Measurements from ENCODE around the gene PRR23E. TPM values are rescaled to one million over a fixed set of nuclear protein-coding genes. Genes with fewer than 3 reads are reported as not detected.

The PRR23E gene
- total and polyA plus RNA-seq, 2 donors, result not detected

DNA sequence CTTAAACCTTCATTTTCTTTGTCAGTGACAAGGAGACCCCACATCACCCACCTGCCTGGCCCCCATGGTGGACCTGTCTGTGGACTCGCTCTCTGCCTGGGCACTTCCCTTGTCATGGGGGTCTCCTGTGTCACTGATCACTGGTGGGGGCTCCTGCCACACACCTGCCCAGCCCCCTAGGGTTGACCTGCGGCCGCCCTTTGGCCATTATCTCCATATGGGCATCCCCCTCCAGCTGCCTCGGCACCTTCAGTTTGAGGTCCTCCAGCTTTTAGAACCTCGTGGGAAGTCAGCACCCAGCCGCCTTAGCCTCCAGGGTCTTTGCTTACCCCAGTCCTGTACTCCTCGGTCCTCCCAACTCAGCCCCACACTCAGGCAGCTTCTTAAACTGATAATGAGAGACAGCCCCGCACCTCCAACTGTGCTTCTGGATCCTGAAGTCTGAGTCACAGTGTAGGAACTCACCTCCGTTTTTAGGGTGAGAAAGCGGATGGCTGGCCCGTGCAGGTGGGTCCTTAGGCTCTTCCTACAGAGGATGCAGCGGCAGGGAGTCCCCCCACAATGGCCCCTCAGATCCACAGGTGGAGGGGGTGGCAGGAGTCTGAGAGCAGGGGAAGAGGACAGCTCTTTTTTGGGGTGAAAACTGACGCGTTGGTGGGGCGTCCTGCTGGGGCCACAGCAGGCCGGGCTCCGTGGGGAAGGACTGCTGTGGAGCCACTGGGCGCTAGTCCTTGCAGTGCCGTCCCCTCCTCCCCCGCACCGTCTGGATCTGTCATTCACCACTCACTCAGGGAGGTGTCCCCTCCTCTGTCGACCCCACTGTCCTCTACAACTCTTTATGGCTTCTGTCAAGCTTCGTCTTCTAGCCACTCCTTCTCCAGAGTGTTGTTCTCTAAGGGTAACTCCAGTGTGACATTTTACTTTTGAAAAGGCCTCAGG lies 8.7 kb upstream of the PRR23E start:
- no peak for DNase-seq (ENCODE audit: extremely low spot score)
- 79% methylated on average over 23 of the region's 23 CpGs for WGBS
- Histone ChIP-seq H3K4me3 (ENCODE audit: low read depth, low read length) (no peak overlapping the region), H3K4me1 (ENCODE audit: insufficient read depth) (no peaks in the 10 kb centered on the region), H3K36me3 (ENCODE audit: insufficient read depth) (no peaks in the 10 kb centered on the region), H3K27ac (ENCODE audit: low read depth) (no peak overlapping the region)

GRCh38 chr3:127184870-127185216 lies 8.1 kb upstream of the PRR23E start:
- WGBS, result 75% methylated on average over 4 of the region's 4 CpGs
- no peaks in the 10 kb centered on the region for H3K36me3 ChIP-seq (ENCODE audit: insufficient read depth)
- H3K4me3 ChIP-seq (ENCODE audit: low read depth, low read length), result no peak overlapping the region
- no peak overlapping the region for H3K27ac ChIP-seq (ENCODE audit: low read depth)
- DNase-seq (ENCODE audit: extremely low spot score), result no peak
- H3K4me1 ChIP-seq (ENCODE audit: insufficient read depth), result no peaks in the 10 kb centered on the region

DNA sequence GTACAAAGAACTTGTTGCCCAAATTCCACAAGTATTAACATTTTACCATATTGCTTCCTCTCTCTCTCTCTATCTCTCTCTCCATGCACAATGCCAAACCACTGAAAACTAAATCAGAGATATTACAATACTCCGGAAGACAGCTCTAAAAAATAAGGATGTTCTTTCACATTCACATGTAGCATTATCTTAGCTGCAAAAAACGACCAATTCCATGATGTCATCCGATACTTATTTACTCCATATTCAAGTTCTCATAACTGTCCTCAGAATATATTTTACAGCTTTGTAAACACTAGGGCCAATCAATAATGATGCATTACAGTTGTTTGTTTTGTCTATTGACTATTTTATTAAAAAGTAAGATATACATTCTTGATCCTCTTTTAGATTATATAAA lies 7.7 kb upstream of the PRR23E start:
- no peak for DNase-seq (ENCODE audit: extremely low spot score)
- Histone ChIP-seq H3K36me3 (ENCODE audit: insufficient read depth) (no peaks in the 10 kb centered on the region), H3K4me3 (ENCODE audit: low read depth, low read length) (no peak overlapping the region), H3K27ac (ENCODE audit: low read depth) (no peak overlapping the region), H3K4me1 (ENCODE audit: insufficient read depth) (no peaks in the 10 kb centered on the region)
- 58% methylated on average over 3 of the region's 3 CpGs for WGBS

DNA sequence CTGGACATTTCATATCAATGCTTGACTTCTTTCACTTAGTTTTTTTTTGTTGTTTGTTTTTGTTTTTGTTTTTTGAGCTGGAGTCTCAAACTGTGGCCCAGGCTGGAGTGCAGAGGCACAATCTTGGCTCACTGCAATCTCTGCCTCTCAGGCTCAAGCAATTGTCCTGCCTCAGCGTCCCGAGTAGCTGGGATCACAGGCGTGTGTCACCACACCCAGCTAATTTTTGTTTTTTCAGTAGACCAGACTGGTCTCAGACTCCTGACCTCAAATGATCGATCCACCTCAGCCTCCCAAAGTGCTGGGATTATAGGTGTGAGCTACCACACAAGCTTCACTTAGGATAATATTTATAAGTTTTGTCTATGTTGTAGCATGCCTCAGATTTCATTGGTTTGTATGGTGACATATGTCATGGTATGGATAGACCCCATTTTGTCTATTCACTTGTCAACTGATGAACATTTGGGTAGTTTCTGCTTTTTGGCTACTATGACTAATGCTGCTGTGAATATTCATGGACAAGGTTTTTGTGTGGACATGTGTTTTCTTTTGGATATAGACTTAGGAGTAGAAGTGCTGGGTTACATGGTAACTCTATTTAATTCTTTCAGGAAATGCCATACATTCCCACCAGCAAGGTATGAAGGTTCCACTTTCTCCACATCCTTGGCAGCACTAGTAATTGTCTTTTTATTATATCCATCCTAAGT lies 6.8 kb upstream of the PRR23E start:
- 83% methylated on average over 4 of the region's 4 CpGs for WGBS
- Histone ChIP-seq H3K4me3 (ENCODE audit: low read depth, low read length) (no peak overlapping the region), H3K36me3 (ENCODE audit: insufficient read depth) (no peaks in the 10 kb centered on the region), H3K4me1 (ENCODE audit: insufficient read depth) (no peaks in the 10 kb centered on the region), H3K27ac (ENCODE audit: low read depth) (no peak overlapping the region)
- no peak for DNase-seq (ENCODE audit: extremely low spot score)

DNA sequence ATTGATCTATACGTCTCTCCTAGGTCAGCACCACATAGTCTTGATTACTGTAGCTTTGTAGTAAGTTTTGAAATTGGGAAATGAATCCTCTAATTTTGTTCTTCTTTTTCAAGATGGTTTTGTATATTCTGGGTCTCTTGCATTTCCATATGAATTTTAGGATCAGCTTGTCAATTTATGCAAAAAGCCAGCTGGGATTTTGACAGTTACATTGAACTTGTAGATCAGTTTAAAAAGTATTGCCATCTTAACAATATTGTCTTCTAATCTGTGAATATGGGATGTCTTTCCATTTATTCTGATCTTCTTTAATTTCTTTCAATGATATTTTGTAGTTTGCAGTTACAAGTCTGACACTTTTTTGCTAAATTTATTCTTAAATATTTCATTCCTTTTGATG lies 5.6 kb upstream of the PRR23E start:
- H3K36me3 ChIP-seq (ENCODE audit: insufficient read depth), result no peaks in the 10 kb centered on the region
- H3K4me3 ChIP-seq (ENCODE audit: low read depth, low read length), result no peak overlapping the region
- no peak for DNase-seq (ENCODE audit: extremely low spot score)
- WGBS, result 82% methylated on average over 1 of the region's 1 CpG
- H3K4me1 ChIP-seq (ENCODE audit: insufficient read depth), result no peaks in the 10 kb centered on the region
- no peak overlapping the region for H3K27ac ChIP-seq (ENCODE audit: low read depth)

DNA sequence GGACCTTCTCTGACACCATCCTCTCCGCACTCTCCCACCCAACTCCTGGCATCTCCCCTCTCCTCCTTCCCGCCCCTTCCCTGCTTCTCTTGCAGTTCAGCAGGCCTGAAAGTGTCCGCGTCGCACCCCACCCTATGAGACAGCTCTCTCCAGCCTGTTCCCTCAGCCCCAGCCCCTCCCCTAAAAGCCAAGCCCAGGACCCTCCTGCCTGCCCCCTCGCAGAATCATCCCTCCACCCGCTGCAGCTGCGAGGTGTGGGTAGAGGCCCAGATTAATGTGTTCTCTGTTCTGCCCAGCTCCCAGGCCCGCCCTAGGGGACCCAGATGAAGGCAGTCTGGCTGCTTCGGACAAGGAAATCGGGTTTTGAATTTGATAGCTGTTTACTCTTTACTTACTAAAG lies 410 bp downstream of the PRR23E start:
- no peak overlapping the region for H3K27ac ChIP-seq (ENCODE audit: low read depth)
- no peaks in the 10 kb centered on the region for H3K36me3 ChIP-seq (ENCODE audit: insufficient read depth)
- no peaks in the 10 kb centered on the region for H3K4me1 ChIP-seq (ENCODE audit: insufficient read depth)
- no peak for DNase-seq (ENCODE audit: extremely low spot score)
- no peak overlapping the region for H3K4me3 ChIP-seq (ENCODE audit: low read depth, low read length)
- 61% methylated on average over 11 of the region's 11 CpGs for WGBS

GRCh38 chr3:127193775-127194174 lies 844 bp downstream of the PRR23E start:
- DNase-seq (ENCODE audit: extremely low spot score), result no peak
- H3K27ac ChIP-seq (ENCODE audit: low read depth), result no peak overlapping the region
- WGBS, result 67% methylated on average over 3 of the region's 3 CpGs
- H3K36me3 ChIP-seq (ENCODE audit: insufficient read depth), result no peaks in the 10 kb centered on the region
- H3K4me3 ChIP-seq (ENCODE audit: low read depth, low read length), result no peak overlapping the region
- H3K4me1 ChIP-seq (ENCODE audit: insufficient read depth), result no peaks in the 10 kb centered on the region

DNA sequence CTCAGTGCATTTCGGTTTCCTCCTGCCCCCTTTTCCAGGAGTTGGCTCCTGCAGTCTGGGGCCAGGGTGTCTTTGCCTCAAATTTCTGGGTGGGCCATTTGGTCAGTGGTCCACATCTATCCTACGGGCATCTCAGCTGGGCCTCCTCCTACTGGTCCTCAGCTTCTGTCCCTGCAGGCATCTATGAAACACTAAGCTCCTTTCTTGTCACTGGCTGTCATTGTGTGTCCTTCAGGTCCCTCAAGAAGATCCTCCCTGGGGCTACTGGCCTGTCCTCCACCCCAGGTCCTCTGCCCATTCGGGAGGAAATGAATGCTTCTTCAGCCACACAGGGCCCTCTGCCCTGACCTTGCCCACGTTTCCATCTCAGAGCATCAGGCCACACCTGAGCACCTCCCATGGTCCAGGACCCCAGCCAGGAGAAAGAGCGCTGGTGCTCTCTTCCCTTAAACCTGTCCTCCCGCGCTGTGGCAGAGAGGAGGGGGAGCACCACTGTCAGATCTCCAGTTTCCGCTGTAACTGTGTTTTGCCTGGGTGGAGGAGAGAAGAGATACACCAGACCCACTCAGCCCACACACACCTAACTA lies 1.8 kb downstream of the PRR23E start:
- Histone ChIP-seq H3K4me3 (ENCODE audit: low read depth, low read length) (no peak overlapping the region), H3K4me1 (ENCODE audit: insufficient read depth) (no peaks in the 10 kb centered on the region), H3K27ac (ENCODE audit: low read depth) (no peak overlapping the region), H3K36me3 (ENCODE audit: insufficient read depth) (no peaks in the 10 kb centered on the region)
- DNase-seq (ENCODE audit: extremely low spot score), result no peak
- 85% methylated on average over 8 of the region's 8 CpGs for WGBS

DNA sequence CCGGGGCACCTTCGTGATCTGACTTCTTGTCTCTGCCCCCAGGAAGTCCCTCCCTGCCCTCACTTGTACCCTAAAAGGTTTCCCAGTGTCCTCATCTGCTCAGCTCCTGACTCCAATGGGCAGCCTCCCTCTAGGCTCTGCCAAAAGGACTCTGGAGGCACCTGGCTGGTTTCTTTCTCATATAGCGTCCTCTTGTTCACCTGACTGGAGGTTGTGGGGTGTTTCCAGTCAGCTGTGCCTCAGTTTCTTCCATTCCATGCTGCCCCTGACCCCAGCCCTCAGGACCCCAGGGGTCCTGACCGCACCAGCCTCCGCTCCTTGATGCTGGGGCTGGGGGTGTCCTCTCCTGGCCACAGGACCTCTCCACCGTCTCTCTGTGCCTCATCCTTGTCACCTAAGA lies 2.5 kb downstream of the PRR23E start:
- Histone ChIP-seq H3K27ac (ENCODE audit: low read depth) (no peak overlapping the region), H3K36me3 (ENCODE audit: insufficient read depth) (no peaks in the 10 kb centered on the region), H3K4me1 (ENCODE audit: insufficient read depth) (no peaks in the 10 kb centered on the region), H3K4me3 (ENCODE audit: low read depth, low read length) (no peak overlapping the region)
- 91% methylated on average over 6 of the region's 6 CpGs for WGBS
- DNase-seq (ENCODE audit: extremely low spot score), result no peak

- Histone ChIP-seq H3K4me3 (ENCODE audit: low read depth, low read length) (no peak overlapping the region), H3K27ac (ENCODE audit: low read depth) (no peak overlapping the region), H3K36me3 (ENCODE audit: insufficient read depth) (no peaks in the 10 kb centered on the region), H3K4me1 (ENCODE audit: insufficient read depth) (no peaks in the 10 kb centered on the region)
- WGBS, result 58% methylated on average over 2 of the region's 2 CpGs
- DNase-seq (ENCODE audit: extremely low spot score), result no peak
Observed at GRCh38 chr3:127196002-127196401, 3.1 kb downstream of the PRR23E start.

GRCh38 chr3:127196466-127197299 lies 3.8 kb downstream of the PRR23E start:
- Histone ChIP-seq H3K36me3 (ENCODE audit: insufficient read depth) (no peaks in the 10 kb centered on the region), H3K4me3 (ENCODE audit: low read depth, low read length) (no peak overlapping the region), H3K4me1 (ENCODE audit: insufficient read depth) (no peaks in the 10 kb centered on the region), H3K27ac (ENCODE audit: low read depth) (no peak overlapping the region)
- DNase-seq (ENCODE audit: extremely low spot score), result no peak
- 76% methylated on average over 15 of the region's 15 CpGs for WGBS

GRCh38 chr3:127197300-127198189 lies 4.6 kb downstream of the PRR23E start:
- WGBS, result 50% methylated on average over 14 of the region's 14 CpGs
- no peaks in the 10 kb centered on the region for H3K4me1 ChIP-seq (ENCODE audit: insufficient read depth)
- DNase-seq (ENCODE audit: extremely low spot score), result no peak
- no peaks in the 10 kb centered on the region for H3K36me3 ChIP-seq (ENCODE audit: insufficient read depth)
- H3K4me3 ChIP-seq (ENCODE audit: low read depth, low read length), result no peak overlapping the region
- no peak overlapping the region for H3K27ac ChIP-seq (ENCODE audit: low read depth)
